Epithelial cell of esophagus (primary cell): Measurements from ENCODE around the gene OR51V1.

Experiments
- DNase-seq: peaks from one replicate; pipeline ENCODE4 v3.0.0; 2010; ENCODE audit warnings: low read depth
- H3K4me3 ChIP-seq: 2 replicates; pipeline ENCODE4 v1.5.1; 2011; ENCODE audit warnings: mild to moderate bottlenecking, low read length, control low read depth
- CTCF ChIP-seq: IDR thresholded peaks from 2 replicates; pipeline ENCODE4 v1.5.1; 2011; ENCODE audit warnings: low read depth, mild to moderate bottlenecking, low read length, control low read depth, inconsistent platforms; ENCODE audit not compliant: insufficient read depth; ENCODE audit errors: missing control alignments

Gene OR51V1

GRCh38 chr11:5237420-5237819 lies 36.9 kb upstream of the OR51V1 start:
- no peak for TF ChIP-seq CTCF
- H3K4me3 ChIP-seq = no peak overlapping the region
- no peak for DNase-seq

- no peak overlapping the region for H3K4me3 ChIP-seq
- TF ChIP-seq CTCF = no peak
- DNase-seq = no peak
Observed at GRCh38 chr11:5235364-5236095, 35.0 kb upstream of the OR51V1 start.

- DNase-seq = no peak
- H3K4me3 ChIP-seq = no peak within 1 kb of the TSS
- TF ChIP-seq CTCF = no peak
Observed at GRCh38 chr11:5234381-5234834, 33.9 kb upstream of the OR51V1 start, which contains the start of gene HBD. Gene HBD (minus strand): TSS chr11:5234483. CDS start chr11:5234433, 50 bp downstream.

- no peak for TF ChIP-seq CTCF
- no peak overlapping the region for H3K4me3 ChIP-seq
- no peak for DNase-seq
Observed at GRCh38 chr11:5233307-5233706, 32.8 kb upstream of the OR51V1 start.

GRCh38 chr11:5232821-5233220 lies 32.3 kb upstream of the OR51V1 start:
- no peak for TF ChIP-seq CTCF
- no peak overlapping the region for H3K4me3 ChIP-seq
- DNase-seq = no peak

- H3K4me3 ChIP-seq = no peak overlapping the region
- TF ChIP-seq CTCF = no peak
- DNase-seq = no peak
Observed at GRCh38 chr11:5232176-5232575, 31.7 kb upstream of the OR51V1 start.

- no peak for DNase-seq
- TF ChIP-seq CTCF = no peak
- H3K4me3 ChIP-seq = no peak overlapping the region
Observed at GRCh38 chr11:5231111-5231510, 30.6 kb upstream of the OR51V1 start.
